ENCODE measurements around the gene CAMK1D. TPM values are rescaled to one million over a fixed set of nuclear protein-coding genes. Genes with fewer than 3 reads are reported as not detected.

Gene CAMK1D
- total RNA-seq, 1 donor from 2014 or later: 58.8 TPM

GRCh38 chr10:12622691-12623090, 273.3 kb downstream of the CAMK1D start:
- no peak overlapping the region for H3K4me3 Mint-ChIP-seq
- intact Hi-C loops (cut with micrococcal nuclease): no loop called here
- ChIA-PET CTCF (no interaction called here), POLR2A (no interaction called here)
- no peaks in the 10 kb centered on the region for H3K9me3 Mint-ChIP-seq
- ATAC-seq (ENCODE audit: low read depth) (no peak), DNase-seq (no peak)
- TF ChIP-seq CTCF (IDR thresholded peaks at IDR 0.05): no peak
- H3K4me1 Mint-ChIP-seq: peaks cover 37% of the 10 kb centered on the region
- no peak overlapping the region for H3K27ac Mint-ChIP-seq
- peaks cover 18% of the 10 kb centered on the region for H3K36me3 Mint-ChIP-seq (ENCODE audit: low read depth)
- H3K27me3 Mint-ChIP-seq: no peaks in the 10 kb centered on the region

GRCh38 chr10:12625393-12626023, 276.2 kb downstream of the CAMK1D start:
- ChIA-PET POLR2A (interaction anchor here (0.7 kb wide), 1 partner anchor 372 kb away, joined by 5 read pairs; no protein-coding TSS in a partner anchor), CTCF (no interaction called here)
- no peaks in the 10 kb centered on the region for H3K9me3 Mint-ChIP-seq
- peaks cover 22% of the 10 kb centered on the region for H3K36me3 Mint-ChIP-seq (ENCODE audit: low read depth)
- ATAC-seq (ENCODE audit: low read depth) (no peak), DNase-seq (no peak)
- H3K27ac Mint-ChIP-seq: no peak overlapping the region
- no peak for TF ChIP-seq CTCF (IDR thresholded peaks at IDR 0.05)
- H3K4me3 Mint-ChIP-seq: no peak overlapping the region
- H3K4me1 Mint-ChIP-seq: peaks cover 24% of the 10 kb centered on the region
- intact Hi-C loops (cut with micrococcal nuclease): no loop called here
- no peaks in the 10 kb centered on the region for H3K27me3 Mint-ChIP-seq

- Mint-ChIP-seq H3K36me3 (ENCODE audit: low read depth) (peaks cover 37% of the 10 kb centered on the region), H3K27ac (no peak overlapping the region), H3K9me3 (no peaks in the 10 kb centered on the region), H3K27me3 (no peaks in the 10 kb centered on the region), H3K4me1 (peaks cover 23% of the 10 kb centered on the region), H3K4me3 (no peak overlapping the region)
- CTCF ChIA-PET: no interaction called here
- ATAC-seq (ENCODE audit: low read depth): no peak
- intact Hi-C loops (cut with micrococcal nuclease): no loop called here
- no peak for DNase-seq
- no peak for TF ChIP-seq CTCF (IDR thresholded peaks at IDR 0.05)
- POLR2A ChIA-PET: no interaction called here
Observed at GRCh38 chr10:12628153-12628552, 278.8 kb downstream of the CAMK1D start.

GRCh38 chr10:12628964-12629766, 279.8 kb downstream of the CAMK1D start:
- CTCF ChIA-PET: no interaction called here
- no peak for DNase-seq
- Mint-ChIP-seq H3K4me3 (no peak overlapping the region), H3K4me1 (peaks cover 22% of the 10 kb centered on the region), H3K27ac (no peak overlapping the region), H3K36me3 (ENCODE audit: low read depth) (peaks cover 42% of the 10 kb centered on the region), H3K27me3 (no peaks in the 10 kb centered on the region), H3K9me3 (no peaks in the 10 kb centered on the region)
- ATAC-seq (ENCODE audit: low read depth): no peak
- intact Hi-C loops (cut with micrococcal nuclease): no loop called here
- POLR2A ChIA-PET: no interaction called here
- no peak for TF ChIP-seq CTCF (IDR thresholded peaks at IDR 0.05)

GRCh38 chr10:12629767-12630165, 280.4 kb downstream of the CAMK1D start:
- Mint-ChIP-seq H3K27me3 (no peaks in the 10 kb centered on the region), H3K4me3 (no peak overlapping the region), H3K36me3 (ENCODE audit: low read depth) (peaks cover 38% of the 10 kb centered on the region), H3K9me3 (no peaks in the 10 kb centered on the region), H3K4me1 (peaks cover 20% of the 10 kb centered on the region), H3K27ac (no peak overlapping the region)
- ChIA-PET POLR2A (interaction anchor here (0.6 kb wide), 1 partner anchor 352 kb away, joined by 3 read pairs; no protein-coding TSS in a partner anchor), CTCF (no interaction called here)
- no peak for ATAC-seq (ENCODE audit: low read depth)
- TF ChIP-seq CTCF (IDR thresholded peaks at IDR 0.05): no peak
- intact Hi-C loops (cut with micrococcal nuclease): no loop called here
- DNase-seq: no peak

All from activated B cell treated with CpG ODN at 0.5 μM for 24 hours (primary cell).